ENCODE data around the gene CNTN4. TPM values are rescaled to one million over a fixed set of nuclear protein-coding genes. Genes with fewer than 3 reads are reported as not detected.

CNTN4 gene
- total RNA-seq, 1 experiment from 2014 or later = 0.12 TPM

DNA sequence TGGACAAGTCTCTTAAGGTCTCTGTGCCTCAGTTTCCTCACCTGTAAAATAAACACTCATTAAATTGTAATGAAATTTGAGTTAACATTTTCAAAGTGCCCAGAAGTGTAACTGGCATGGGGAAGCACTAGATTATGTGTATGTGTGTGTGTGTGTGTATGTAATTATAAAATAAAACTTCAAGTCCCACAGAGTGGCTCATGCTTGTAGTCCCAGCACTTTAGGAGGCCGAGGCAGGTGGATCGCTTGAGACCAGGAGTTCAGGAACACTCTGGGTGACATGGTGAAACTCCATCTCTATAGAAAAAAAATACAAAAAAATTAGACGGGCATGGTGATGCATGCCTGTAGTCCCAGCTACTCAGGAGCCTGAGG, 608.2 kb downstream of the CNTN4 start:
- H3K9me3 Mint-ChIP-seq (ENCODE audit: unreplicated experiment) = no peaks in the 10 kb centered on the region
- H3K27ac Mint-ChIP-seq (ENCODE audit: low read depth, unreplicated experiment) = no peak overlapping the region
- H3K4me3 Mint-ChIP-seq (ENCODE audit: unreplicated experiment) = no peak overlapping the region
- CTCF ChIA-PET = interaction anchor here (0.8 kb wide), 1 partner anchor 13 kb away, joined by 3 read pairs; no protein-coding TSS in a partner anchor
- peaks cover 48% of the 10 kb centered on the region for H3K27me3 Mint-ChIP-seq (ENCODE audit: insufficient read depth, unreplicated experiment)
- no TSS peak for BruUV-seq (replicated peaks)
- intact Hi-C loops (cut with micrococcal nuclease) = no loop called here
- DNase-seq (ENCODE audit: unreplicated experiment) = no peak
- TF ChIP-seq, protein P1, sequence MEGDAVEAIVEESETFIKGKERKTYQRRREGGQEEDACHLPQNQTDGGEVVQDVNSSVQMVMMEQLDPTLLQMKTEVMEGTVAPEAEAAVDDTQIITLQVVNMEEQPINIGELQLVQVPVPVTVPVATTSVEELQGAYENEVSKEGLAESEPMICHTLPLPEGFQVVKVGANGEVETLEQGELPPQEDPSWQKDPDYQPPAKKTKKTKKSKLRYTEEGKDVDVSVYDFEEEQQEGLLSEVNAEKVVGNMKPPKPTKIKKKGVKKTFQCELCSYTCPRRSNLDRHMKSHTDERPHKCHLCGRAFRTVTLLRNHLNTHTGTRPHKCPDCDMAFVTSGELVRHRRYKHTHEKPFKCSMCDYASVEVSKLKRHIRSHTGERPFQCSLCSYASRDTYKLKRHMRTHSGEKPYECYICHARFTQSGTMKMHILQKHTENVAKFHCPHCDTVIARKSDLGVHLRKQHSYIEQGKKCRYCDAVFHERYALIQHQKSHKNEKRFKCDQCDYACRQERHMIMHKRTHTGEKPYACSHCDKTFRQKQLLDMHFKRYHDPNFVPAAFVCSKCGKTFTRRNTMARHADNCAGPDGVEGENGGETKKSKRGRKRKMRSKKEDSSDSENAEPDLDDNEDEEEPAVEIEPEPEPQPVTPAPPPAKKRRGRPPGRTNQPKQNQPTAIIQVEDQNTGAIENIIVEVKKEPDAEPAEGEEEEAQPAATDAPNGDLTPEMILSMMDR (IDR thresholded peaks at IDR 0.05; ENCODE audit: unreplicated experiment) = no peak
- H3K4me1 Mint-ChIP-seq (ENCODE audit: insufficient read depth, unreplicated experiment) = no peaks in the 10 kb centered on the region
- H3K36me3 Mint-ChIP-seq (ENCODE audit: insufficient read depth, unreplicated experiment) = no peaks in the 10 kb centered on the region
- POLR2A ChIA-PET = no interaction called here

DNA sequence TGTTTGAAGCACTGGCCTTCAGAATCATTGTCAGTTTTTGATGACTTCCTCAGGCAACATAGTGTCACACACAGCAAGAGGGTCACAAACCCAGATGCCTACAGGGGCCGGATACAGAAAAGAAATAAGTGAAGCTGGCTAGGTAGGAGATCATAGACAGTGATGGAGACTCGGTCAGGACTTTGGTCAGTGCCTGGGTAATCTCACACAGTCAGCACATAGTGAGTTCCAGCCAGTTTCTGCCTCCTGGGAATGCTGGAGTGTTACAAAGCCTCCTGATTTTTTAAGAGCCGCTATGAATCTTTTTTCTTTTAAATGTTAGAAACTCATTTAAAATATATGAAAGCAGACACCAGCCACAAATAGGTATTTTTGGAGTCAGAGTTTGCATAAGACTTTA, 612.4 kb downstream of the CNTN4 start:
- TF ChIP-seq, protein P1 (IDR thresholded peaks at IDR 0.05; ENCODE audit: unreplicated experiment) = no peak
- Mint-ChIP-seq H3K27ac (ENCODE audit: low read depth, unreplicated experiment) (no peak overlapping the region), H3K9me3 (ENCODE audit: unreplicated experiment) (no peaks in the 10 kb centered on the region), H3K4me1 (ENCODE audit: insufficient read depth, unreplicated experiment) (no peaks in the 10 kb centered on the region), H3K36me3 (ENCODE audit: insufficient read depth, unreplicated experiment) (no peaks in the 10 kb centered on the region), H3K27me3 (ENCODE audit: insufficient read depth, unreplicated experiment) (peaks cover 26% of the 10 kb centered on the region), H3K4me3 (ENCODE audit: unreplicated experiment) (no peak overlapping the region)
- no TSS peak for BruUV-seq (replicated peaks)
- intact Hi-C loops (cut with micrococcal nuclease) = no loop called here
- ChIA-PET CTCF (no interaction called here), POLR2A (no interaction called here)
- no peak for DNase-seq (ENCODE audit: unreplicated experiment)

DNA sequence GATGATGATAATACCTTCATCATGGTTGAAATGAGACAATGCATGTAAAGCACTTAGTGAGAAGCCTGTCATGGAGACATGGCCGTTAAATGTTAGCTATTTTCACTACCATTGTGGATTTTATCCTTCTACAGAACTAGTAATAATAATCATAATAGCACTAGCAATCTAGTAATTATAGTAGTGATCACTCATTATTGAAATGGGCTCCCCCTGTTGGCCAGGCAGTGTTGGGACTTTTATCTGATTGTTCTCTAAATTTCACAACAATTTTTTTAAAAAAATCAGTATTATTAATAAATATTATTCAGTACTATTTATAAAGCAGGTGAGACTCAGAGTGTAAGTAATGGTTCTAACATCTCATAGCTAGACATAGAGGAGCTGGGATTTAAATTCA, 615.3 kb downstream of the CNTN4 start:
- Mint-ChIP-seq H3K9me3 (ENCODE audit: unreplicated experiment) (no peaks in the 10 kb centered on the region), H3K27ac (ENCODE audit: low read depth, unreplicated experiment) (no peak overlapping the region), H3K36me3 (ENCODE audit: insufficient read depth, unreplicated experiment) (no peaks in the 10 kb centered on the region), H3K27me3 (ENCODE audit: insufficient read depth, unreplicated experiment) (peaks cover 16% of the 10 kb centered on the region), H3K4me1 (ENCODE audit: insufficient read depth, unreplicated experiment) (no peaks in the 10 kb centered on the region), H3K4me3 (ENCODE audit: unreplicated experiment) (no peak overlapping the region)
- intact Hi-C loops (cut with micrococcal nuclease) = no loop called here
- DNase-seq (ENCODE audit: unreplicated experiment) = peak; percentile 14
- TF ChIP-seq, protein P1 (IDR thresholded peaks at IDR 0.05; ENCODE audit: unreplicated experiment) = peak; percentile 53
- no TSS peak for BruUV-seq (replicated peaks)
- ChIA-PET CTCF (interaction anchor here (0.5 to 1.2 kb wide), 7 partner anchors 11 to 216 kb away, joined by 3 to 5 read pairs (median 4); no protein-coding TSS in a partner anchor), POLR2A (no interaction called here)

DNA sequence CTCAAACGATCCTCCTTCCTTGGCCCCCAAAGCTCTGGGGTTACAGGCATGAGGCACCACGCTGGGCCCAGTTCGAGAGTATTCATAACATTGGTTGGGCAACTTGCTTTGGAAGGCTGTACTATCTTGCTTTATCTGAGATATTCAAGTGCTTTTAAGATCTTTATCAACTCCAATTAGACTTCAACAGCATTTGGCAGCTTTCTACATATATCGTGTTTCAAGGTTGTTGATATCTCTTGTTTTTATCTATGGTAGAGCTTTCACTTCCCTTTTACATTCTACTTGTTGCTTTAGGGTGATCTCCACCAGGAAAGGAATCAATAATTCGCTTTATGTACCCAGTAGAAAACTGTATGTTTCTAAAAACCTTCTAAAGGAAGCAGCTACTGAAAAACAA, 616.2 kb downstream of the CNTN4 start:
- intact Hi-C loops (cut with micrococcal nuclease) = no loop called here
- TF ChIP-seq, protein P1 (IDR thresholded peaks at IDR 0.05; ENCODE audit: unreplicated experiment) = no peak
- POLR2A ChIA-PET = no interaction called here

More for the DNA sequence above, 616.2 kb downstream of the CNTN4 start:
- Mint-ChIP-seq H3K4me1 (ENCODE audit: insufficient read depth, unreplicated experiment) (no peaks in the 10 kb centered on the region), H3K27ac (ENCODE audit: low read depth, unreplicated experiment) (no peak overlapping the region), H3K9me3 (ENCODE audit: unreplicated experiment) (no peaks in the 10 kb centered on the region), H3K27me3 (ENCODE audit: insufficient read depth, unreplicated experiment) (peaks cover 16% of the 10 kb centered on the region), H3K4me3 (ENCODE audit: unreplicated experiment) (no peak overlapping the region), H3K36me3 (ENCODE audit: insufficient read depth, unreplicated experiment) (no peaks in the 10 kb centered on the region)
- CTCF ChIA-PET = interaction anchor here (0.6 to 1.0 kb wide), 4 partner anchors 22 to 1726 kb away, joined by 3 to 4 read pairs (median 3); no protein-coding TSS in a partner anchor
- BruUV-seq (replicated peaks) = no TSS peak
- DNase-seq (ENCODE audit: unreplicated experiment) = no peak
